ENCODE data around the gene TBC1D4.

- TF ChIP-seq CTCF (IDR thresholded peaks at IDR 0.05) (no peak), POLR2A (IDR thresholded peaks at IDR 0.05) (no peak)
Measured at GRCh38 chr13:75505327-75505726, 23.4 kb upstream of the TBC1D4 start.

Measured in prostate gland (tissue), 2 donors.